Activated CD8-positive, alpha-beta T cell treated with anti-CD3 and anti-CD28 coated beads for 36 hours (primary cell): Measurements from ENCODE around the gene REV1. TPM values are rescaled to one million over a fixed set of nuclear protein-coding genes. Genes with fewer than 3 reads are reported as not detected.

Source experiments
- ATAC-seq: fragments of 200-7000 bp; cut with Tn5 transposase; one replicate; pipeline ENCODE4 v1.10.0; 2021; ENCODE audit warnings: mild to moderate bottlenecking, moderate library complexity
- CTCF ChIA-PET: fragments of 350-600 bp; sonication (Branson Sonifier 250); formaldehyde crosslinking; loops from one replicate; lab custom pipeline; 2021; ENCODE audit warnings: antibody characterized with exemption; lab: Charles Lee
- POLR2A ChIA-PET: fragments of 350-600 bp; sonication (Branson Sonifier 250); formaldehyde crosslinking; loops from one replicate; lab custom pipeline; 2021; ENCODE audit warnings: antibody characterized with exemption; lab: Charles Lee
- DNase-seq: peaks from one replicate; pipeline ENCODE4 v3.0.0-alpha.2; 2020
- H3K27ac Mint-ChIP-seq: one replicate; pipeline ENCODE4 v1.8.0; 2021; ENCODE audit warnings: mild to moderate bottlenecking, mixed read lengths
- H3K27me3 Mint-ChIP-seq: one replicate; pipeline ENCODE4 v1.8.0; 2021; ENCODE audit warnings: mixed read lengths
- H3K36me3 Mint-ChIP-seq: one replicate; pipeline ENCODE4 v1.8.0; 2021; ENCODE audit warnings: low read depth, mixed read lengths
- H3K4me1 Mint-ChIP-seq: one replicate; pipeline ENCODE4 v1.8.0; 2021; ENCODE audit warnings: low read depth, mixed read lengths
- H3K4me3 Mint-ChIP-seq: one replicate; pipeline ENCODE4 v1.8.0; 2021; ENCODE audit warnings: mild to moderate bottlenecking, moderate library complexity, mixed read lengths
- H3K9me3 Mint-ChIP-seq: one replicate; pipeline ENCODE4 v1.8.0; 2021; ENCODE audit warnings: mixed read lengths
- CTCF ChIP-seq: fragments of 200-600 bp; IDR thresholded peaks from one replicate; pipeline ENCODE4 v1.8.0; 2022; ENCODE audit warnings: antibody characterized with exemption, mild to moderate bottlenecking
- intact Hi-C: fragments of 100-400 bp; cut with micrococcal nuclease; formaldehyde crosslinking; loops from one replicate; pipeline ENCODE4 v1.10.0; 2022
- total RNA-seq, 2 experiments: library from RNA; stranded (reverse); gene quantifications; one replicate each; pipeline ENCODE4 v1.2.3, GENCODE V29; 2021

The REV1 gene
- total RNA-seq, 2 experiments from 2014 or later: 29.2 to 31.1 TPM

- ChIA-PET POLR2A (no interaction called here), CTCF (interaction anchor here (1.3 kb wide), 1 partner anchor 34 kb away, joined by 3 read pairs; no protein-coding TSS in a partner anchor)
- no peak for DNase-seq
- Mint-ChIP-seq H3K27me3 (no peaks in the 10 kb centered on the region), H3K4me3 (no peak overlapping the region), H3K9me3 (no peaks in the 10 kb centered on the region), H3K27ac (no peak overlapping the region), H3K4me1 (peaks cover 4% of the 10 kb centered on the region), H3K36me3 (peaks cover 41% of the 10 kb centered on the region)
- intact Hi-C loops: no loop called here
- no peak for ATAC-seq
- no peak for TF ChIP-seq CTCF
Measured at GRCh38 chr2:99421469-99421868, 68.3 kb downstream of the REV1 start.

- H3K36me3 Mint-ChIP-seq: peaks cover 45% of the 10 kb centered on the region
- ATAC-seq (no peak), DNase-seq (no peak)
- POLR2A ChIA-PET: no interaction called here
- peak overlapping the region; percentile 7 for H3K27ac Mint-ChIP-seq
- H3K27me3 Mint-ChIP-seq: no peaks in the 10 kb centered on the region
- H3K4me1 Mint-ChIP-seq: peaks cover 4% of the 10 kb centered on the region
- intact Hi-C loops: no loop called here
- no peak for TF ChIP-seq CTCF
- CTCF ChIA-PET: interaction anchor here (1.3 kb wide), 1 partner anchor 33 kb away, joined by 3 read pairs; no protein-coding TSS in a partner anchor
- H3K9me3 Mint-ChIP-seq: no peaks in the 10 kb centered on the region
- no peak overlapping the region for H3K4me3 Mint-ChIP-seq
Measured at GRCh38 chr2:99420751-99421299, 69.0 kb downstream of the REV1 start.

DNA sequence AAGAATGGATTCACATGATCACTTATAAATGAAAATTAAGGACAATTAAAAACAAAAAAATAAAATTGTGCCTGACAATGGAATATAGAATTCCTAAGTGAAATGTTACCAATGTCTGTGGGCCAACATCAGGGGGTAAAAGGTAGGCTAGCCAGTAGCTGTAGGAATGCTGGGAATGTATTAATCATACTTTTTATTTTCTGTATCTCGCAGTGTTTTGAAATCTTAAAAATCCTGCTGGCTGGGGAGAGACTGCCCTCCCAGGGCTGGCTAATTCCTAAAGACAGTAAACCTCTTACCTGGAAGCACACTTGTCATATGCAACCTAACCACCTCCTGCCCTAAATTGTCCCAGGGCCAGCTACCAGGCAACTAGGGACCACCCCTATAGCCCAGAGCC lies 69.8 kb downstream of the REV1 start:
- peak overlapping the region; percentile 9 for H3K27ac Mint-ChIP-seq
- no peak for DNase-seq
- no peak overlapping the region for H3K4me3 Mint-ChIP-seq

DNA sequence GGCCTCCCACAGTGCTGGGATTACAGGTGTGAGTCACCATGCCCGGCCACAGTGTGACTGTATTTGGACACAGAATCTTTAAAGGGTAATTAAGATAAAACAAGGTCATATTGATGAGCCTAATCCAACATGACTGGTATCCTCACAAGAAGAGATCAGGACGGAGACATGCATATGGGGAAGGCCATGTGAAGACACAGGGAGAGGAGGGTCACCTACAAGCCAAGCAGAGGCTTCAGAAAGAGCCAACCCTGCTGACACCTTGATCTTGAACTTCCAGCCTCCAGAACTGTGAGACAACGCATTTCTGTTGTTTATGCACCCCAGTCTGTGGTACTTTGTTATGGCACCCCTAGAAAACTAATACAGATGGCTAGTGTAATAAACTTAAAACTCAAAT lies 72.4 kb downstream of the REV1 start:
- peaks cover 34% of the 10 kb centered on the region for H3K36me3 Mint-ChIP-seq
- no peak for DNase-seq
- intact Hi-C loops: no loop called here
- no peak for TF ChIP-seq CTCF
- H3K4me3 Mint-ChIP-seq: no peak overlapping the region
- ChIA-PET POLR2A (no interaction called here), CTCF (no interaction called here)
- no peaks in the 10 kb centered on the region for H3K27me3 Mint-ChIP-seq
- no peak for ATAC-seq
- no peaks in the 10 kb centered on the region for H3K9me3 Mint-ChIP-seq
- H3K27ac Mint-ChIP-seq: peak overlapping the region; percentile 34
- H3K4me1 Mint-ChIP-seq: no peaks in the 10 kb centered on the region

More for the DNA sequence above, 69.8 kb downstream of the REV1 start:
- ChIA-PET CTCF (interaction anchor here (1.3 kb wide), 1 partner anchor 32 kb away, joined by 3 read pairs; no protein-coding TSS in a partner anchor), POLR2A (no interaction called here)
- Mint-ChIP-seq H3K27me3 (no peaks in the 10 kb centered on the region), H3K36me3 (peaks cover 45% of the 10 kb centered on the region), H3K9me3 (no peaks in the 10 kb centered on the region), H3K4me1 (peaks cover 4% of the 10 kb centered on the region)
- no peak for TF ChIP-seq CTCF
- no peak for ATAC-seq
- intact Hi-C loops: no loop called here

- Mint-ChIP-seq H3K4me1 (no peaks in the 10 kb centered on the region), H3K9me3 (no peaks in the 10 kb centered on the region), H3K27ac (peak overlapping the region; percentile 14), H3K27me3 (no peaks in the 10 kb centered on the region), H3K36me3 (peaks cover 26% of the 10 kb centered on the region), H3K4me3 (no peak overlapping the region)
- POLR2A ChIA-PET: no interaction called here
- DNase-seq: no peak
- CTCF ChIA-PET: no interaction called here
- no peak for ATAC-seq
- TF ChIP-seq CTCF: no peak
- intact Hi-C loops: no loop called here
Measured at GRCh38 chr2:99414566-99414965, 75.3 kb downstream of the REV1 start.
